ENCODE results near the gene ZBTB3. TPM values are rescaled to one million over a fixed set of nuclear protein-coding genes. Genes with fewer than 3 reads are reported as not detected.

ZBTB3 gene
- total RNA-seq, 1 donor from 2014 or later, result 11.5 TPM

Small RNA genes within 50 kb of the gene (small RNA-seq; reads per million reads assigned to genes)
- 0.49 reads per million, percentile 60 among the genes with 10 or more reads in this experiment for gene MIR6514

Other genes starting within 250 kb of the ZBTB3 start
- gene AHNAK, start 207.4 kb downstream of the ZBTB3 start, total RNA-seq, result 432 TPM
- gene EEF1G, start 180.3 kb downstream of the ZBTB3 start, total RNA-seq, result 2,520 TPM
- 4.2 TPM for gene TUT1, start 162.6 kb downstream of the ZBTB3 start, total RNA-seq
- gene MTA2, start 152.3 kb downstream of the ZBTB3 start, total RNA-seq, result 63.7 TPM
- 7.3 TPM for gene EML3, start 141.4 kb downstream of the ZBTB3 start, total RNA-seq
- gene ROM1, start 140.9 kb downstream of the ZBTB3 start, total RNA-seq, result 1.6 TPM
- gene B3GAT3, start 132.2 kb downstream of the ZBTB3 start, total RNA-seq, result 8.4 TPM
- 99.7 TPM for gene GANAB, start 107.5 kb downstream of the ZBTB3 start, total RNA-seq
- 15.1 TPM for gene INTS5, start 100.9 kb downstream of the ZBTB3 start, total RNA-seq
- gene C11orf98, start 89.0 kb downstream of the ZBTB3 start, total RNA-seq, result 22.4 TPM
- 4.7 TPM for gene CSKMT, start 88.8 kb downstream of the ZBTB3 start, total RNA-seq
- gene UQCC3, start 82.5 kb downstream of the ZBTB3 start, total RNA-seq, result 4.7 TPM
- 1.0 TPM for gene LBHD1, start 81.9 kb downstream of the ZBTB3 start, total RNA-seq
- gene UBXN1, start 75.1 kb downstream of the ZBTB3 start, total RNA-seq, result 106 TPM
- gene LRRN4CL, start 64.6 kb downstream of the ZBTB3 start, total RNA-seq, result 9.9 TPM
- 19.8 TPM for gene BSCL2, start 46.7 kb downstream of the ZBTB3 start, total RNA-seq
- not detected for gene GNG3, start 46.5 kb downstream of the ZBTB3 start, total RNA-seq
- gene HNRNPUL2, start 26.7 kb downstream of the ZBTB3 start, total RNA-seq, result 18.8 TPM
- gene TTC9C, start 25.7 kb downstream of the ZBTB3 start, total RNA-seq, result 25.6 TPM
- 50.1 TPM for gene POLR2G, start 7.4 kb upstream of the ZBTB3 start, total RNA-seq
- gene TAF6L, start 17.2 kb upstream of the ZBTB3 start, total RNA-seq, result 11.5 TPM
- gene TMEM179B, start 33.2 kb upstream of the ZBTB3 start, total RNA-seq, result 16.2 TPM
- gene TMEM223, start 37.8 kb upstream of the ZBTB3 start, total RNA-seq, result 20.9 TPM
- gene NXF1, start 51.3 kb upstream of the ZBTB3 start, total RNA-seq, result 12.5 TPM
- gene STX5, start 77.9 kb upstream of the ZBTB3 start, total RNA-seq, result 33.9 TPM
- gene TEX54, start 78.7 kb upstream of the ZBTB3 start, total RNA-seq, result not detected
- gene WDR74, start 85.4 kb upstream of the ZBTB3 start, total RNA-seq, result 65.8 TPM
- gene SLC3A2, start 126.7 kb upstream of the ZBTB3 start, total RNA-seq, result 56.4 TPM
- gene CHRM1, start 167.2 kb upstream of the ZBTB3 start, total RNA-seq, result not detected
- not detected for gene SLC22A6, start 230.8 kb upstream of the ZBTB3 start, total RNA-seq